ENCODE results near the gene COL20A1.

The COL20A1 gene

GRCh38 chr20:63254606-63255384 lies 38.2 kb upstream of the COL20A1 start:
- TF ChIP-seq JUND (IDR thresholded peaks at IDR 0.05; ENCODE audit: low read depth): no peak
- in situ Hi-C loops (cut with HindIII; ENCODE audit: low pct_unique_long_range_greater_than_20kb, low sequenced_read_pairs): no loop called here
- DNase-seq (ENCODE audit: low read depth in 1 of 2, low spot score in 1 of 2): no peak

GRCh38 chr20:63255931-63256704 lies 36.9 kb upstream of the COL20A1 start:
- DNase-seq (ENCODE audit: low read depth in 1 of 2, low spot score in 1 of 2): peak in 1 of 2 experiments; percentile 24
- in situ Hi-C loops (cut with HindIII; ENCODE audit: low pct_unique_long_range_greater_than_20kb, low sequenced_read_pairs): no loop called here
- TF ChIP-seq JUND (IDR thresholded peaks at IDR 0.05; ENCODE audit: low read depth): no peak

- in situ Hi-C loops (cut with HindIII; ENCODE audit: low pct_unique_long_range_greater_than_20kb, low sequenced_read_pairs): no loop called here
- DNase-seq (ENCODE audit: low read depth in 1 of 2, low spot score in 1 of 2): no peak
- TF ChIP-seq JUND (IDR thresholded peaks at IDR 0.05; ENCODE audit: low read depth): no peak
These were observed 36.0 kb upstream of the COL20A1 start for GRCh38 chr20:63256954-63257353.

GRCh38 chr20:63257629-63258028 lies 35.4 kb upstream of the COL20A1 start:
- in situ Hi-C loops (cut with HindIII; ENCODE audit: low pct_unique_long_range_greater_than_20kb, low sequenced_read_pairs): no loop called here
- no peak for TF ChIP-seq JUND (IDR thresholded peaks at IDR 0.05; ENCODE audit: low read depth)
- DNase-seq (ENCODE audit: low read depth in 1 of 2, low spot score in 1 of 2): no peak

- in situ Hi-C loops (cut with HindIII; ENCODE audit: low pct_unique_long_range_greater_than_20kb, low sequenced_read_pairs): no loop called here
- DNase-seq (ENCODE audit: low read depth in 1 of 2, low spot score in 1 of 2): no peak
- no peak for TF ChIP-seq JUND (IDR thresholded peaks at IDR 0.05; ENCODE audit: low read depth)
These were observed 34.2 kb upstream of the COL20A1 start for GRCh38 chr20:63258781-63259180.

GRCh38 chr20:63259734-63260460 lies 33.1 kb upstream of the COL20A1 start:
- TF ChIP-seq JUND (IDR thresholded peaks at IDR 0.05; ENCODE audit: low read depth): no peak
- no peak for DNase-seq (ENCODE audit: low read depth in 1 of 2, low spot score in 1 of 2)
- in situ Hi-C loops (cut with HindIII; ENCODE audit: low pct_unique_long_range_greater_than_20kb, low sequenced_read_pairs): no loop called here

GRCh38 chr20:63260521-63260920 lies 32.5 kb upstream of the COL20A1 start:
- in situ Hi-C loops (cut with HindIII; ENCODE audit: low pct_unique_long_range_greater_than_20kb, low sequenced_read_pairs): no loop called here
- DNase-seq (ENCODE audit: low read depth in 1 of 2, low spot score in 1 of 2): no peak
- TF ChIP-seq JUND (IDR thresholded peaks at IDR 0.05; ENCODE audit: low read depth): no peak

- TF ChIP-seq JUND (IDR thresholded peaks at IDR 0.05; ENCODE audit: low read depth): no peak
- no peak for DNase-seq (ENCODE audit: low read depth in 1 of 2, low spot score in 1 of 2)
- in situ Hi-C loops (cut with HindIII; ENCODE audit: low pct_unique_long_range_greater_than_20kb, low sequenced_read_pairs): no loop called here
These were observed 31.8 kb upstream of the COL20A1 start for GRCh38 chr20:63261060-63261794.

- no peak for TF ChIP-seq JUND (IDR thresholded peaks at IDR 0.05; ENCODE audit: low read depth)
- in situ Hi-C loops (cut with HindIII; ENCODE audit: low pct_unique_long_range_greater_than_20kb, low sequenced_read_pairs): no loop called here
- no peak for DNase-seq (ENCODE audit: low read depth in 1 of 2, low spot score in 1 of 2)
These were observed 31.0 kb upstream of the COL20A1 start for GRCh38 chr20:63261795-63262528.

GRCh38 chr20:63262836-63263235 lies 30.1 kb upstream of the COL20A1 start:
- DNase-seq (ENCODE audit: low read depth in 1 of 2, low spot score in 1 of 2): no peak
- in situ Hi-C loops (cut with HindIII; ENCODE audit: low pct_unique_long_range_greater_than_20kb, low sequenced_read_pairs): no loop called here
- TF ChIP-seq JUND (IDR thresholded peaks at IDR 0.05; ENCODE audit: low read depth): no peak

- TF ChIP-seq JUND (IDR thresholded peaks at IDR 0.05; ENCODE audit: low read depth): no peak
- in situ Hi-C loops (cut with HindIII; ENCODE audit: low pct_unique_long_range_greater_than_20kb, low sequenced_read_pairs): no loop called here
- DNase-seq (ENCODE audit: low read depth in 1 of 2, low spot score in 1 of 2): no peak
These were observed 29.0 kb upstream of the COL20A1 start for GRCh38 chr20:63264000-63264399.

- TF ChIP-seq JUND (IDR thresholded peaks at IDR 0.05; ENCODE audit: low read depth): no peak
- no peak for DNase-seq (ENCODE audit: low read depth in 1 of 2, low spot score in 1 of 2)
- in situ Hi-C loops (cut with HindIII; ENCODE audit: low pct_unique_long_range_greater_than_20kb, low sequenced_read_pairs): no loop called here
These were observed 28.5 kb upstream of the COL20A1 start for GRCh38 chr20:63264519-63264918.

Data from T47D (cell line).